Endothelial cell (in vitro differentiated cells): ENCODE data around the gene COL10A1. TPM values are rescaled to one million over a fixed set of nuclear protein-coding genes. Genes with fewer than 3 reads are reported as not detected.
A peak's percentile ranks its signal among the peaks of the same experiment; 100 is the strongest.

Experiments used
- DNase-seq: peaks from one replicate; pipeline ENCODE4 v3.0.0; 2021; ENCODE audit warnings: low spot score
- H3K27ac Mint-ChIP-seq: one replicate; pipeline ENCODE4 v1.8.0; 2021; ENCODE audit warnings: mixed read lengths, inconsistent platforms; ENCODE audit not compliant: unreplicated experiment
- H3K27me3 Mint-ChIP-seq: one replicate; pipeline ENCODE4 v1.8.0; 2021; ENCODE audit warnings: mild to moderate bottlenecking, moderate library complexity, mixed read lengths, inconsistent platforms; ENCODE audit not compliant: unreplicated experiment
- H3K36me3 Mint-ChIP-seq: one replicate; pipeline ENCODE4 v1.8.0; 2021; ENCODE audit warnings: mild to moderate bottlenecking, low read depth, mixed read lengths, inconsistent platforms; ENCODE audit not compliant: unreplicated experiment
- H3K4me1 Mint-ChIP-seq: one replicate; pipeline ENCODE4 v1.8.0; 2021; ENCODE audit warnings: mild to moderate bottlenecking, mixed read lengths, inconsistent platforms; ENCODE audit not compliant: unreplicated experiment
- H3K4me3 Mint-ChIP-seq: one replicate; pipeline ENCODE4 v1.8.0; 2021; ENCODE audit warnings: mild to moderate bottlenecking, mixed read lengths, inconsistent platforms; ENCODE audit not compliant: unreplicated experiment
- H3K9me3 Mint-ChIP-seq: one replicate; pipeline ENCODE4 v1.8.0; 2021; ENCODE audit warnings: mixed read lengths, inconsistent platforms; ENCODE audit not compliant: unreplicated experiment
- CTCF ChIP-seq: fragments of 200-600 bp; sonication (generic); IDR thresholded peaks from one replicate; pipeline ENCODE4 v1.5.0; 2021; ENCODE audit warnings: antibody characterized with exemption; ENCODE audit not compliant: unreplicated experiment
- total RNA-seq: library from RNA; stranded (reverse); fragmentation: NEBNext Ultra II Directional; extraction: Animal tissue kit (Norgen Biotek cat#: 25700); gene quantifications from one replicate; pipeline ENCODE4 v1.2.1, GENCODE V29; 2021; ENCODE audit not compliant: unreplicated experiment

The COL10A1 gene
- total RNA-seq, 1 donor from 2014 or later, result not detected

GRCh38 chr6:116104636-116105035 is 21.3 kb downstream of the COL10A1 start:
- Mint-ChIP-seq H3K27me3 (no peaks in the 10 kb centered on the region), H3K36me3 (peaks cover 5% of the 10 kb centered on the region), H3K4me3 (no peak overlapping the region), H3K27ac (no peak overlapping the region), H3K4me1 (peaks cover 30% of the 10 kb centered on the region), H3K9me3 (no peaks in the 10 kb centered on the region)
- DNase-seq, result no peak
- TF ChIP-seq CTCF, result no peak

- Mint-ChIP-seq H3K4me1 (peaks cover 30% of the 10 kb centered on the region), H3K4me3 (no peak overlapping the region)
Measured at GRCh38 chr6:116102873-116103272, 23.1 kb downstream of the COL10A1 start.

GRCh38 chr6:116101790-116102189 is 24.1 kb downstream of the COL10A1 start:
- Mint-ChIP-seq H3K27ac (peak overlapping the region; percentile 79), H3K4me1 (peaks cover 30% of the 10 kb centered on the region), H3K9me3 (peaks cover 2% of the 10 kb centered on the region), H3K4me3 (peak overlapping the region; percentile 95), H3K36me3 (no peaks in the 10 kb centered on the region), H3K27me3 (no peaks in the 10 kb centered on the region)
- DNase-seq, result no peak
- no peak for TF ChIP-seq CTCF

More at GRCh38 chr6:116102873-116103272, 23.1 kb downstream of the COL10A1 start:
- H3K27me3 Mint-ChIP-seq, result no peaks in the 10 kb centered on the region
- no peak overlapping the region for H3K27ac Mint-ChIP-seq
- H3K9me3 Mint-ChIP-seq, result no peaks in the 10 kb centered on the region
- no peak for TF ChIP-seq CTCF
- H3K36me3 Mint-ChIP-seq, result no peaks in the 10 kb centered on the region
- no peak for DNase-seq

- no peaks in the 10 kb centered on the region for H3K36me3 Mint-ChIP-seq
- H3K9me3 Mint-ChIP-seq, result peaks cover 4% of the 10 kb centered on the region
- peaks cover under 1% of the 10 kb centered on the region for H3K27me3 Mint-ChIP-seq
- H3K4me3 Mint-ChIP-seq, result peak overlapping the region; percentile 95
- no peak for TF ChIP-seq CTCF
- DNase-seq, result no peak
- H3K4me1 Mint-ChIP-seq, result peaks cover 30% of the 10 kb centered on the region
- peak overlapping the region; percentile 79 for H3K27ac Mint-ChIP-seq
Measured at GRCh38 chr6:116101302-116101718, 24.6 kb downstream of the COL10A1 start.

- H3K4me3 Mint-ChIP-seq, result peak within 1 kb of the TSS; percentile 95
- H3K27ac Mint-ChIP-seq, result peak within 1 kb of the TSS; percentile 79
- TF ChIP-seq CTCF, result no peak
- H3K9me3 Mint-ChIP-seq, result peaks cover 4% of the 10 kb centered on the region
- no peaks in the 10 kb centered on the region for H3K36me3 Mint-ChIP-seq
- H3K4me1 Mint-ChIP-seq, result peaks cover 24% of the 10 kb centered on the region
- H3K27me3 Mint-ChIP-seq, result peaks cover 2% of the 10 kb centered on the region
- peak; percentile 80 for DNase-seq
Measured at GRCh38 chr6:116100419-116101301, 25.3 kb downstream of the COL10A1 start, which contains the start of gene NT5DC1. Gene NT5DC1 (plus strand): TSS chr6:116100853. CDS start chr6:116100931, 78 bp downstream.
